Calu3 (cell line): ENCODE results near the gene ZC3H18. TPM values are rescaled to one million over a fixed set of nuclear protein-coding genes. Genes with fewer than 3 reads are reported as not detected.
A peak's percentile ranks its signal among the peaks of the same experiment; 100 is the strongest.

Experiments used
- BruUV-seq: library from RNA; stranded (reverse); fragments of 400-500 nt; replicated peaks from 2 replicates; lab custom pipeline; 2021; lab: Mats Ljungman, UMichigan
- CTCF ChIA-PET: fragments of 300-600 bp; sonication (Branson Sonifier 250); formaldehyde crosslinking; loops from one replicate; lab custom pipeline; 2022; ENCODE audit warnings: antibody characterized with exemption; lab: Charles Lee
- DNase-seq: peaks from one replicate; pipeline ENCODE4 v3.0.0; 2022
- H3K27ac Mint-ChIP-seq: one replicate; pipeline ENCODE4 v1.8.0; 2022; ENCODE audit warnings: mixed read lengths; ENCODE audit not compliant: unreplicated experiment
- H3K27me3 Mint-ChIP-seq: one replicate; pipeline ENCODE4 v1.8.0; 2022; ENCODE audit warnings: mixed read lengths; ENCODE audit not compliant: unreplicated experiment
- H3K36me3 Mint-ChIP-seq: one replicate; pipeline ENCODE4 v1.8.0; 2022; ENCODE audit warnings: mild to moderate bottlenecking, moderate library complexity, mixed read lengths; ENCODE audit not compliant: insufficient read depth, unreplicated experiment
- H3K4me1 Mint-ChIP-seq: one replicate; pipeline ENCODE4 v1.8.0; 2022; ENCODE audit warnings: mild to moderate bottlenecking, low read depth, mixed read lengths; ENCODE audit not compliant: unreplicated experiment
- H3K4me3 Mint-ChIP-seq: one replicate; pipeline ENCODE4 v1.8.0; 2022; ENCODE audit warnings: mild to moderate bottlenecking, low read depth, moderate library complexity, mixed read lengths; ENCODE audit not compliant: unreplicated experiment
- H3K9me3 Mint-ChIP-seq: one replicate; pipeline ENCODE4 v1.8.0; 2022; ENCODE audit warnings: low read depth, mixed read lengths; ENCODE audit not compliant: unreplicated experiment
- intact Hi-C: fragments of 100-400 bp; cut with micrococcal nuclease; formaldehyde crosslinking; loops from one replicate; pipeline ENCODE4 v1.10.0; 2022; ENCODE audit not compliant: unreplicated experiment
- total RNA-seq: library from RNA; stranded (reverse); gene quantifications from 2 replicates; pipeline ENCODE4 v1.2.3, GENCODE V29; 2022
- TF ChIP-seq, protein P1 (sequence below): fragments of 200-600 bp; IDR thresholded peaks from one replicate; pipeline ENCODE4 v1.8.0; 2022; ENCODE audit warnings: antibody characterized with exemption; ENCODE audit not compliant: unreplicated experiment

Gene ZC3H18
- total RNA-seq, 1 experiment from 2014 or later: 85.7 TPM

DNA sequence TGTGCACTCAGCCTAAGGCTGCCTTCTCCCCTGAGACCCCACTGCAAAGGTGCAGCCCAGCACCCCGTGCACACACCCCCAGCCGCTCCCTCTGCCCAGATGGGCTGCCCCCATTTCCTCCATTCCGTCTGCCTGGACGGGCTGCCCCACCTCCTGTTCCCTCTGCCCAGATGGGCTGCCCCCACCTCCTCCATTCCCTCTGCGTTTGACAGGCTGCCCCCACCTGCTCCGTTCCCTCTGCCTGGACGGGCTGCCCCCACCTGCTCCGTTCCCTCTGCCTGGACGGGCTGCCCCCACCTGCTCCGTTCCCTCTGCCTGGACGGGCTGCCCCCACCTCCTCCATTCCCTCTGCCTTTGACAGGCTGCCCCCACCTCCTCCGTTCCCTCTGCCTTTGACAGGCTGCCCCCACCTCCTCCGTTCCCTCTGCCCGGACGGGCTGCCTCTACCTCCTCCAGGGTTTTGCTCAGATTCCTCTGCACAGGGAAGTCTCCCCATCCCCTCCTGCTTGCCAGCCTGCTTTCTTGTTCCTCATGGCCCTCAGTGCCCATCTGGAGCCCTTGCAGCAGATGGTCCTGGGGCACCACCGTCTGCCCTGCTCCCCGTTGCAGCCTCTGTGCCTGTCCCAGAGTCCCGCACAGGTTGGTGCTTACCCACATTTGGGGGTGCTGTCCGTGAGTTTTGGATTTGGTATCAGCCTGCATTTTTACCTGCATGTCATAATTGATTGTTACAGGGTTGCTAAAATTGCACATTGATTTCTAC lies 44.8 kb downstream of the ZC3H18 start:
- Mint-ChIP-seq H3K4me3 (no peak overlapping the region), H3K27me3 (no peaks in the 10 kb centered on the region), H3K9me3 (no peaks in the 10 kb centered on the region), H3K36me3 (peaks cover 25% of the 10 kb centered on the region), H3K27ac (no peak overlapping the region), H3K4me1 (peaks cover 54% of the 10 kb centered on the region)
- intact Hi-C loops: no loop called here
- TF ChIP-seq, protein P1, sequence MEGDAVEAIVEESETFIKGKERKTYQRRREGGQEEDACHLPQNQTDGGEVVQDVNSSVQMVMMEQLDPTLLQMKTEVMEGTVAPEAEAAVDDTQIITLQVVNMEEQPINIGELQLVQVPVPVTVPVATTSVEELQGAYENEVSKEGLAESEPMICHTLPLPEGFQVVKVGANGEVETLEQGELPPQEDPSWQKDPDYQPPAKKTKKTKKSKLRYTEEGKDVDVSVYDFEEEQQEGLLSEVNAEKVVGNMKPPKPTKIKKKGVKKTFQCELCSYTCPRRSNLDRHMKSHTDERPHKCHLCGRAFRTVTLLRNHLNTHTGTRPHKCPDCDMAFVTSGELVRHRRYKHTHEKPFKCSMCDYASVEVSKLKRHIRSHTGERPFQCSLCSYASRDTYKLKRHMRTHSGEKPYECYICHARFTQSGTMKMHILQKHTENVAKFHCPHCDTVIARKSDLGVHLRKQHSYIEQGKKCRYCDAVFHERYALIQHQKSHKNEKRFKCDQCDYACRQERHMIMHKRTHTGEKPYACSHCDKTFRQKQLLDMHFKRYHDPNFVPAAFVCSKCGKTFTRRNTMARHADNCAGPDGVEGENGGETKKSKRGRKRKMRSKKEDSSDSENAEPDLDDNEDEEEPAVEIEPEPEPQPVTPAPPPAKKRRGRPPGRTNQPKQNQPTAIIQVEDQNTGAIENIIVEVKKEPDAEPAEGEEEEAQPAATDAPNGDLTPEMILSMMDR: no peak
- CTCF ChIA-PET: interaction anchor here (0.8 kb wide), 1 partner anchor 45 kb away, joined by 3 read pairs; the partner anchor contains the start of gene ZC3H18
- no TSS peak for BruUV-seq
- DNase-seq: no peak

DNA sequence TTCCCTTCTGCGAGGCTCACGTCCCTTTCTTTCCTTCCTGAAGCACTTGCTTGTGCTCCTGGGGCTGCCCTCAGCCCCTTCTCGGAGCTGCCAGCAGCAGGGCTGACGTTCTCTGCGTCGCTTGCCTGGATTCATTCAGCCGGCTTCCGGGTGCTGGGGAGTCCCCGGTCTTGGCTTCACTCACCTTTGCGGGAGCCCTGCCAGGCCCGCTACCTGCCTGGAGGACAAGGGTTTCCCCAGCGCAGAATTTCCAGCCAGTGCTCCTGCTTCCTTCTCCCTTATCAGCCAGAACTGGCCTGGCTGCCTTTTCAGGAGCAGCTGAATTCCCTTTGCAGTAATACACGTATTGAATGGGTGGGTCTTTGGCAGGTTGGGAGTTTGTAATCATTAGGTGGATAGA lies 46.1 kb downstream of the ZC3H18 start:
- CTCF ChIA-PET: interaction anchor here (0.9 to 1.5 kb wide), 3 partner anchors 17 to 25 kb away, joined by 3 to 7 read pairs (median 4); no protein-coding TSS in a partner anchor
- BruUV-seq: no TSS peak
- H3K4me3 Mint-ChIP-seq: peak overlapping the region; percentile 39
- H3K36me3 Mint-ChIP-seq: peaks cover 22% of the 10 kb centered on the region
- H3K4me1 Mint-ChIP-seq: peaks cover 54% of the 10 kb centered on the region
- intact Hi-C loops: no loop called here
- H3K27ac Mint-ChIP-seq: peak overlapping the region; percentile 45
- TF ChIP-seq, protein P1: no peak
- H3K9me3 Mint-ChIP-seq: no peaks in the 10 kb centered on the region
- H3K27me3 Mint-ChIP-seq: no peaks in the 10 kb centered on the region
- DNase-seq: peak; percentile 97

DNA sequence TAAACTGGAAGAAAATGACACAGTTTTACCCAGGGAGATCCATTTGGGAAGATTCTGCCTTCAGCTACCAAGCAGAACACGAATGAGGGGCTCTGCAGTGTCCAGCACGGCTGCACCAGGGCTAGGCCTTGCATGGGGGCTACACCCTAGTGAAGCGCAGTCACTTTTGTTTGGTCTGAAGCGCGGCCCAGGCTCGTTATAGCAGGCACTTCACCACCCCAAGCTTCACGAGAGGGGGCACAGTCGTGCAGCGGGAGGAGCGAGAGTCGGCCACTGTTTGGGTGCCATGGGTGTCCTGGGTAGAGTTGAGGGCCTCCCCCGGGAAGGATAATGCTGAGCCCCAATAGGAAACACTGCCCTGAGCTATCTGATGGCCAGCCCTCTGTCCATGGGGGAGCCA lies 46.5 kb downstream of the ZC3H18 start:
- intact Hi-C loops: no loop called here
- Mint-ChIP-seq H3K4me1 (peaks cover 54% of the 10 kb centered on the region), H3K27me3 (no peaks in the 10 kb centered on the region), H3K27ac (peak overlapping the region; percentile 45), H3K36me3 (peaks cover 22% of the 10 kb centered on the region), H3K9me3 (no peaks in the 10 kb centered on the region), H3K4me3 (peak overlapping the region; percentile 39)
- TF ChIP-seq, protein P1: no peak
- CTCF ChIA-PET: interaction anchor here (1.3 to 1.5 kb wide), 2 partner anchors 17 to 23 kb away, joined by 3 to 4 read pairs; no protein-coding TSS in a partner anchor
- no TSS peak for BruUV-seq
- DNase-seq: no peak

DNA sequence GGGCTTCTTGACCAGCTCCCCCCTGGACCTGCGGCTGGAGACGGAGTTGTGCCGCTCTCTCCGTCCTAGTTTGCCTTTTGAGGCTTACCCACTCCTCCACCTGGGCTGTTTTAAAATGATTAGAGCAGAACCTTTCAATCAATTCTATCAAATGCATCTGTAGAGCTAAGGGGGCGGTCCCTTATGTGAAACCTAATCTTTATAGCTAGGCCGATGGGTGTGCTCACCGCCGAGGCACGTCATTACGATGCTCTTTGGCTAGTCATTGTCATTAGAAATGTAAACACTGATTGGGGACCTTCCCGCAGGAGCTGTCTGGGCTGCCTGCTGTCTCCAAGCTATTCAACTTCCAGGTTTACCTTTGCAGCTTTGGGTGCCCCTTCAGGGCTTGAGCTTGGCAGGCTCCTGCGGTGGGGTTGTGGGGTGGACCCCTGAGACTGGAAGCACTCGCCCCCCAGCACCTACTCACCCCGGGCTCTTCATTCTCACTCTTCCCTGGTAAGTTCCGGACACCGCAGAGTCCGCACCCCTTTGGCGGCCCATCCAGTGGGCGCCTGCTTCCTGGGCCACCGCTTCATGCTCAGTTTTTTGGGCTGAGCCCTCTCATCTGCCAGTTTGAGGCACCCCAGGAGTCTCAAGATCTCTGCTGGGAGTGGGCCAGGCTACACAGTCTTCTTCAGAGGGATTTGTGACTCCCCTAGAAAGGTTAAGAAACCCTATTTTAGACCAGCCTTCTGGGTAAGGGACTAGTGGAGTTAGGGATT lies 47.2 kb downstream of the ZC3H18 start:
- no peak for DNase-seq
- Mint-ChIP-seq H3K27ac (no peak overlapping the region), H3K27me3 (no peaks in the 10 kb centered on the region), H3K4me1 (peaks cover 54% of the 10 kb centered on the region), H3K4me3 (peak overlapping the region; percentile 39), H3K36me3 (peaks cover 28% of the 10 kb centered on the region), H3K9me3 (no peaks in the 10 kb centered on the region)
- intact Hi-C loops: no loop called here
- TF ChIP-seq, protein P1: no peak
- CTCF ChIA-PET: interaction anchor here (1.5 kb wide), 1 partner anchor 22 kb away, joined by 4 read pairs; no protein-coding TSS in a partner anchor
- no TSS peak for BruUV-seq
